M059J (cell line): Measurements from ENCODE around the gene TXNDC2. TPM values are rescaled to one million over a fixed set of nuclear protein-coding genes. Genes with fewer than 3 reads are reported as not detected.
"Not testable (repeated sequence)": the region's sequence is repeated elsewhere in the genome, so short reads cannot be mapped to it uniquely, and the experiment has no call there.

Source experiments
- DNase-seq: peaks from one replicate; pipeline ENCODE4 v3.0.0-alpha.2; 2012; ENCODE audit warnings: low read depth
- total RNA-seq: library from RNA; depleted of rRNA; stranded (reverse); fragments of >200 nt; shearing (Covaris generic); gene quantifications from 2 replicates; pipeline ENCODE4 v1.2.3, GENCODE V29; 2014

The TXNDC2 gene
- total RNA-seq, 1 experiment from 2014 or later: 0.44 TPM

DNA sequence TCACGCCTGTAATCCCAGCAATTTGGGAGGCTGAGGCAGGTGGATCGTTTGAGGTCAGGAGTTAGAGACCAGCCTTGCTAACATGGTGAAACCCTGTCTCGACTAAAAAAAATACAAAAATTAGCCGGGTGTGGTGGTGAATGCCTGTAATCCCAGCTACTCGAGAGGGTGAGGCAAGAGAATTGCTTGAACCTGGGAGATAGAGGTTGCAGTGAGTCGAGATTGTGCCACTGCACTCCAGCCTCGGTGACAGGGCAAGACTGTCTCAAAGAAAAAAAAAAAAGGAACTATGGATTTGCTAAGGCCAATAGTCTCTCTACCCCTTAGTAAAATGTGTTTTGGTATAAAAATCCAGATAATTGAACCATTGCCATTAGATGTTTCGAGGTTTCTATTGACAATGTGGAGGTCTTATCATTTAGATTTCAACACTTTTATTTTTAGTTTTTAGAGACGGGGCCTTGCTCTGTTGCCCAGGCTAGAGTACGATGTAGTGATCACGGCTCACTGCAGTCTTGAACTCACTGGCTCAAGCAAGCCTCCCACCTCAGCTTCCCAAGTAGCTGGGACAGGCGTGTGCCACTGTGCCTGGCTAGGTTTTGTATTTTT lies 1.1 kb upstream of the TXNDC2 start:
- no peak for DNase-seq

GRCh38 chr18:9886005-9886348 lies 204 bp downstream of the TXNDC2 start:
- DNase-seq: no peak

DNA sequence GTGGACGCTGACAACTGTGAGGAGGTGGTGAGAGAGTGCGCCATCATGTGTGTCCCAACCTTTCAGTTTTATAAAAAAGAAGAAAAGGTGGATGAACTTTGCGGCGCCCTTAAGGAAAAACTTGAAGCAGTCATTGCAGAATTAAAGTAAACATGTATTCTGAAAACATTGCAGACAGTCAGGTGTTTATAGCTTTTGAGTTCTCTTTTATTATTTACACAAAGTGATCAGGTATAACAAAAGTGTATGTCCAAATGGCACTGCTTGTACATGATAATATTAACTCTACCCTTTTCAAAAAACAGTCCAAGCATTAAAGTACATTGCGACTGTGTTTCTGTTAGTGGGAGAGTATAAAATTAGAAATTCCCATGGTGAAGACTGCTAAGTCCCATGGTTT lies 2.2 kb downstream of the TXNDC2 start:
- no peak for DNase-seq

DNA sequence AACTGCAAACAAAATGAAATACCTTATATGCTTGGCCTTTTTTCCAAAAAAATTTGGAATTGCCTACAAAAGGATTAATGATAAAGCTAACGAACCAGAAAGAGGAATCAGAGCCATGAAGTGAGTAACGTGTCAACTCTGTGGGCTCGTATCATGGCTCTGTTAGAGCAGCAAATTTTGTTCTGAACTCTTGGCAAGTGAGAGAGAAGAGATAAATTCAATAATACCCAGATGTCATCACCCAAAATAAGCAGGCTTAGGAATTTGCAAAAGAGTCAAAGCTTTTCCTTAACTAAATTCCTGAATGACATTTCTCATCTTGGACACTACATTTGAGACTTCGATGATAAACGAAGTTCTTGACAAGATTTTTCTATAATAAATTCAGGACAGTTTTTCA lies 4.4 kb downstream of the TXNDC2 start:
- DNase-seq: no peak

- no peak for DNase-seq
Observed at GRCh38 chr18:9890957-9891356, 5.2 kb downstream of the TXNDC2 start.

DNA sequence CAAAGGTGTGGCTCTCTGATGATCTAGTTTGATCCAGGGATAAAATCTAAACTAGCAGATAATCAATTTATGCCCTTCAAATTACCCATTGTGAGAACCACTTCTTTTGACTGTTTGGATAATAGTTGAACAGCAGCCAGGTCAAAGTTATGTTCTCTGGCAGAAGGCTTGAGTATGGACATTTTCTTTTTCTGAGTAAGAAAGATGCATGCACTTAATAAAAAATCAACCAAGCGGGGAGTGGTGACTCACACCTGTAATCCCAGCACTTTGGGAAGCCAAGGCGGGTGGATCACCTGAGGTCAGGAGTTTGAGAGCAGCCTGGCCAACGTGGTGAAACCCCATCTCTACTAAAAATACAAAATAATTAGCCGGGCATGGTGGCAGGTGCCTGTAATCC lies 5.7 kb downstream of the TXNDC2 start:
- DNase-seq: peak; percentile 69

DNA sequence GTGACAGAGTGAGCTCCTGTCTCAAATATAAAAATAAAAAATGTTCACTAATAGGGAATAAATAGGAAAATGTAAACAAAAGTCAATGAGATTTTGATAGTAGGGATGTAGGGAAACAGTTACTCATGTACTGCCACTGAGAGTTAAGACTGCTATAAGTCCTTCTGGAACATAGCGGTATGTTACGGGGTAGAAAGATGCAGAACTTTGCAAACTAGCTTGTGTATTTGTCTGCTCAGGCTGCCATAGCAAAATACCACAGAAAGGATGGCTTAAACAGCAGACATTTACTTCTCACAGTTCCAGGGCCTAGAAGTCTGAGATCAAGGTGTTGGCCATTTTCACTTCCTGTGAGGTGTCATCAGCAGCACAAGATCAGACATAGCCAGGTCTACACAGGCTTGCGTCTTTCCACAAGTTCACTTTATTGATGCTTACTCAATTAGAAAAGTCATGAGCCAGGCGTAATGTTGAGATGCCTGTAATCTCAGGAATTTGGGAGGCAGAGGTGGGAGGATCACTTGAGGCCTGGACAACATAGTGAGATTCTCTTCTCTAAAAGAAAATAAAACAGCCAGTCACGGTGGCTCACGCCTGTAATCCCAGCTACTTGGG lies 8.8 kb downstream of the TXNDC2 start:
- DNase-seq: no peak

DNA sequence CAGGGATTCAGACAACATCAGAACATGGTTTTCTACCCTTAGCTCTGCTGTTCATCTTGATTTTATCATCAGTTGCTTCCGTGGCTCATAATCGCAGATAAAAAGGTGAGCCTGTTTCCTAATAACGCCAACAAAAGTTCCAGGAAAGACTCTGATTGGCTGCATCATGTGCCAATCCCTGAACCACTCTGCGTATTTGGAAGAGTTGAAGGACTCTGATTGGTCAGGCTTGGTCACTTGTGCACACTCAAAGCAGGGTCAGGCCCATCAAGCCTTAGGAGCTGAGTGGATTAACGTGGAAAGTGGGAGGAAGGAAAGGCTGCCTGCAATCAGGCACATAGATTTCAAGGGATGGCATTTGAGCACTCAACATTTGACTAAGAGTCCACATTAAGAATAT lies 11.4 kb downstream of the TXNDC2 start:
- no peak for DNase-seq

GRCh38 chr18:9897787-9898291 lies 12.1 kb downstream of the TXNDC2 start:
- not testable (repeated sequence) for DNase-seq

DNA sequence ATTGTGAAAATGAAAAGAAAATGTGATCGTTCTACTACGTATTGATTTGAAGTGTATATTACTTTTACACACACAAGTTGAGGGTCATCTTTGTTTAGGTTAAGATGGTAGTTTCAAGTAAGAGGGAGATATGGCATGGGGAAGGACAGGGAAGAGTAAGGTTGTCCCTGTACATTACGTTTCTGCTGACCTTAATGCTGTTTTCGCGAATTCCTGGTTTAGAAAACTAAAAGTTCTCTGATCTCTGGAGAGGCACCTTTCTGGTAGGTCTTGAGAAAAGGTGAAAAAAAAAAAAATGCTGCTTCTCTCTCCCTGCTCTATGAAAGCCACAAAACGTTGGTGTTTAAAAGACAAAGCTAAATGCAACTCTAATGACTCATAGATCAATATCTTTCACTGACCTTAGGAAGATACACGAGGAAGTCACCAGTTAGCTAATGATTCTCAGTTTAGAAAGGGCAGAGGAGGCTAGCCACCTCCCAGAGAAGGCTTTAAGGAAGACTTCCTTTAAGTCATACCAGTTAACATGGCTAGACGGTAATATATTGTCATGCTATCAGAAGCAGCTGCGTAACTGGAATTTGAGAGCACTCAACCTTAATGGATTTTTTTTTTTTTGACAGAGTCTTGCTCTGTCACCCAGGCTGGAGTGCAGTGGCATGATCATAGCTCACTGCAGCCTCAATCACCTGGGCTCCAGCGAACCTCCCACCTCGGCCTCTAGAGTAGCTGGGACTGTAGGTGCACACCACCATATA lies 13.2 kb downstream of the TXNDC2 start:
- DNase-seq: peak; percentile 82

DNA sequence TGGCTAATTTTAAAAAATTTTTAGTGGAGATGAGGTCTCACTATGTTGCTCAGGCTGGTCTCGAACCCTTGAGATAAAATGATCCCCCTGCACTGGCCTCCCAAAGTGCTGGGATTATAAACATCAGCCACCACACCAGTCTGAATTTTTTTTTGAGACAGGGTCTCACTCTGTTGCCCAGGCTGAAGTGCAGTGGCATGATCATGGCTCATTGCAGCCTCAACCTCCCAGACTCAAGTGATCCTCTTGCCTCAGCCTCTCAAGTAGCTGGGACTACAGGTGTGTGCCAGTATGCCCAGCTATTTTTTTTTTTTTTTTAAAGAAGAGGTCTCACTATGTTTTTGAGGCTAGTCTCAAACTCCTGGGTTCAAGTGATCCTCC lies 13.8 kb downstream of the TXNDC2 start:
- DNase-seq: not testable (repeated sequence)

DNA sequence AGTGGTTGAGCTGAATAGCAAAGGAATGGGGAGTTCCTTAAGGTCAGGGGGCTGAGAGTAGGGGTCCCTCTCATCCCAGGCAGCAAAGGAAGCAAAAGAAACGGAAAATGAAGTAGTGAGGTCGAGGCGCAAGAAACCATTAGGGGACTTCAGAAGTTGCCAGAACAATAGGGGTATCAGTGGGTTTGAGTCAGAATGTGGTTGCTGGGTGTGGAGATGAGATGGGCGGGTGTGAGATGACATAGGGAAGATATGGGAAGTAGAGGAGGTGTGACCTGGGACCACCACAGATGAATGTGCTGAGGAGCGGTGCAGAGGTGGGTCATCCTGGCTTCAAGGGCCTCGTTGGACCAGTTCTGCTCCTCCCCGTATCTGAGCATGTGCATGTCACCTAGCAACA lies 14.9 kb downstream of the TXNDC2 start:
- no peak for DNase-seq

DNA sequence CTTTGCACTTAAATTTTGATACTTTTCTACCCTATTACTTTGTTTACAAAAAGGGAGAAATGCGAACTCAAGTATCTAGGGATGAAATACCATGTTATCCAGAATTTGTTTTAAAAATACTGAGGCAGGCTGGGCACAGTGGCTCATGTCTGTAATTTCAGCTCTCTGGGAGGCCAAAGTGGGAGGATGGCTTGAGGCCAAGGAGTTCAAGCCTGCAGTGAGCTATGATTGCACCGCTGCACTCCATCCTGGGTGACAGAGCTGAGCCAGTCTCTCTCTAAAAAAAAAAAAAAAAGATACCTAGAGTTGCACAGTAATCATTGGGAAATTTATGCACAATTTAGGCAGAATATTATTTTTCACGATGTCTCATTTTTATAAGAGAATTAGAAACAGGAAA lies 15.6 kb downstream of the TXNDC2 start:
- peak; percentile 54 for DNase-seq

- DNase-seq: not testable (repeated sequence)
Observed at GRCh38 chr18:9902264-9902663, 16.5 kb downstream of the TXNDC2 start.

DNA sequence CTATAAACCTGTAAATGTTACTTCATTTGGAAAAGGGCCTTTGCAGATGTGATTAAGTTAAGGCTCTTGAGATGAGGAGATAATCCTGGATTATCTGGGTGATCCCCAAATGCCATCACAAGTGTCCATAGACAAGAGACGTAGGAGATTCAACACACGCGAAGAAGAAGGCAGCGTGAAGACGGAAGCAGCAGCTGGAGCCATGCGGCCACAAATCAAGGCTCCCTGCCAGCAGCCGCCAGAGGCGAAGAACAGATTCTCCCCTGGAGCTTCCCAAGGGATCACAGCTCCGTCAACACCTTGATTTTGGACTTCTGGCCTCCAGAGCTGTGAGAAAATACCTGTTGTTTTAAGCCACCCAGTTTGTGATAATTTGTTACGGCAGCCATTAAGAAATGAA lies 17.1 kb downstream of the TXNDC2 start:
- DNase-seq: no peak

GRCh38 chr18:9905401-9905922 lies 19.7 kb downstream of the TXNDC2 start:
- peak; percentile 22 for DNase-seq

DNA sequence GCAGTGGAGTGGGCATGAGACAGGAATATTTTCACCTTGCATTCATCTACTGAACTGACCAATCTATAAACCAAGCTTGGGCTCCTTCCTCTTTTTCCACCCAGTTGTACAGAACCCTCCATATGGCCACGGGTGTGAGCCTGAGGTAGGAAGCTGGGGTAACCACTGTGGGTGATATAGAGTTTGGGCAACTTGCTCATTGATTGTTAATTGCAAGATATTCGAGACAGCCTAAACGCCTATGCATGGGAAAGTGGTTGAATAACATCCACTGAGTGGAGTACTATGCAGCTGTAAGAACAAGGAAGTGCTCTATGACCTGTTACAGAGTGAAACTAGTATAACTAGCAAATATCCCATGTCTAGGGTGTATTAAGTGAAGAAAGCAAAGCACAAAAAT lies 20.7 kb downstream of the TXNDC2 start:
- no peak for DNase-seq

GRCh38 chr18:9907867-9908266 lies 22.1 kb downstream of the TXNDC2 start:
- no peak for DNase-seq

- no peak for DNase-seq
Observed at GRCh38 chr18:9910071-9910470, 24.3 kb downstream of the TXNDC2 start.

GRCh38 chr18:9910661-9911060 lies 24.9 kb downstream of the TXNDC2 start:
- no peak for DNase-seq

- DNase-seq: no peak
Observed at GRCh38 chr18:9911226-9911625, 25.5 kb downstream of the TXNDC2 start.

DNA sequence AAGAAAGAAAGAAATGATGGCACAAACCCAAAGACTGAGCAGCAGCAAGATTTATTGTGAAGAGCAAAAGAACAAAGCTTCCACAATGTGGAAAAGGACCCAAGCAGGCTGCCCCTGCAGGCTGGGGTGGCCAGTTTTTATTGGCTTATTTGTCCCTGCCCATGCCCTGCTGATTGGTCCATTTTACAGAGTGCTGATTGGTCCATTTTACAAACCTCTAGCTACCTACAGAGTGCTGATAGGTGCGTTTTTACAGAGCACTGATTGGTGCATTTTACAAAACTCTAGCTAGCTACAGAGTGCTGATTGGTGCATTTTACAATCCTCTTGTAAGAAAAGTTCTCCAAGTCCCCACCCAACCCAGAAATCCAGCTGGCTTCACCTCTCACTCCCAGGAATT lies 26.5 kb downstream of the TXNDC2 start:
- DNase-seq: peak; percentile 20

DNA sequence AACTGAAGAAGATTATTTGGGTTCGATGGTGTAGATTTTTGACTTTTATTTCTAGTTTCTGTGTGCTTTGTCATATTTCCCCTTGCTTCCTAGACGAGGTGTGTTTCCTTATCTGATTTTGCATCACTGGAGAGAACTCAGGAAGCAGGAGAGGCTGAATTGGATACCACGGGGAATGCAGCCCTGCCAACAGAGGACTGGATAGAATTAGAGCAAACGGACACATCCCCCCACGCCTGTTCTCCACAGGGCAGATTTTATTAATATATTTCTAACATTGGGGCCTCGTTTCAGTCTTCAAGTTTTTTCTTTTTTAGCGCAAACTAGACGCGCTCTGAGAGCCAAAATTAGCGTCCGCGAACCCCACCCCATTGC lies 27.4 kb downstream of the TXNDC2 start:
- DNase-seq: no peak
